ENCODE data around the gene GAB2. TPM values are rescaled to one million over a fixed set of nuclear protein-coding genes. Genes with fewer than 3 reads are reported as not detected.

Gene GAB2
- total and polyA plus RNA-seq, 9 donors = 30.9 to 64.6 (median 42.9) TPM

DNA sequence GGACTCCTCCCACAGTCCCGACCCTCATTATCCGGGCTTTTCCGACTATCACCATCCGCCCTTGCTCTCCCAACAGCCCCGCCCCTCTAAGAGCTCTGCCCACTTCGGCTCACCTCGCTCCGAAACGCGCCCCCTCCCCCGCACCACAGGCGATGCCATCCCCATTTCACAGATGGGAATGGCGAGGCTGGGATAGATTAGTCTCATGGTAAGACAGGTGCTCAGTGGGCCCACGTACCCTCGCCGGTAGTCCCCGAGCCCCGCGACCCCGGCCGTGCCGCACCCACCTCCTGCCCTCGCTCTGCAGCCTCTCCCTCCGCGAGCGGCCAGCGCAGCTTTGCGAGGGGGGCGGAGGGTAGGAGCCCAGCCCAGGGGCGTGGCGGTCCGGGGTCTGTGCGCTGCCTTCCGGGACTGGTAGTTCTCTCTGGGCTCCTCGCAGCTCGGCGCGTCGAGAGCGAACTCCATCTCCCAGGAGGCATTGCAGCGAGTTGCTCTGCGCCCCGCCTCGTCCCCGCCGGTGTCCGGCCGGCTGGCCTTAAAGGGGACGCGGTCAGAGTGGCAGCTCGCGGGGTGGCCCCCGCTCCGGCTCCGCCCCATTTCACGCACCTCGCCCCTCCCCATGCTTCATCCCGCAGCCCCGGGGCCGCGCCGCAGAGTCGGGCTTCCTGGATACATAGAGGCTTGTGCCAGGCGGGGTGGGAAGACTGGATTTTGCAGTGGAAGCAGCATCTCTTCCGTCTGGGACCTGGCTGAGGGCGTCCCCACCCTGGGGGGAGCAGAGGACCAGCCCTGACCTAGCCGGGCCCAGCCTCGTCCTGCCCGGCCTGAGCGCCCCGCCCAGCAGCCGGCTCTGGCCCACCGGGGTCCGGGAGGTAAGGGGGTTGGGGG lies 229.1 kb downstream of the GAB2 start, which contains the start of the genes KCTD21 and USP35:
Gene KCTD21 (minus strand): TSS at position 341 of the 888 bp plus-strand sequence. CDS start 14,072 bp downstream, outside the sequence.
Gene USP35 (plus strand): TSS at position 634 of the 888 bp plus-strand sequence. CDS start 7,327 bp downstream, outside the sequence.
- WGBS, 3 donors = 1% methylated on average over 63 to 74 of the region's 74 CpGs

GRCh38 chr11:78187366-78188285 lies 230.0 kb downstream of the GAB2 start:
- no peak for DNase-seq
- H3K27ac ChIP-seq = peak overlapping the region; percentile 65 to 66

More for the DNA sequence above, 229.1 kb downstream of the GAB2 start, which contains the start of the genes KCTD21 and USP35:
- no peaks in the 10 kb centered on the region for H3K36me3 ChIP-seq
- TF ChIP-seq EP300 (IDR thresholded peaks at IDR 0.05) = peak; percentile 29
- TF ChIP-seq, protein P1, sequence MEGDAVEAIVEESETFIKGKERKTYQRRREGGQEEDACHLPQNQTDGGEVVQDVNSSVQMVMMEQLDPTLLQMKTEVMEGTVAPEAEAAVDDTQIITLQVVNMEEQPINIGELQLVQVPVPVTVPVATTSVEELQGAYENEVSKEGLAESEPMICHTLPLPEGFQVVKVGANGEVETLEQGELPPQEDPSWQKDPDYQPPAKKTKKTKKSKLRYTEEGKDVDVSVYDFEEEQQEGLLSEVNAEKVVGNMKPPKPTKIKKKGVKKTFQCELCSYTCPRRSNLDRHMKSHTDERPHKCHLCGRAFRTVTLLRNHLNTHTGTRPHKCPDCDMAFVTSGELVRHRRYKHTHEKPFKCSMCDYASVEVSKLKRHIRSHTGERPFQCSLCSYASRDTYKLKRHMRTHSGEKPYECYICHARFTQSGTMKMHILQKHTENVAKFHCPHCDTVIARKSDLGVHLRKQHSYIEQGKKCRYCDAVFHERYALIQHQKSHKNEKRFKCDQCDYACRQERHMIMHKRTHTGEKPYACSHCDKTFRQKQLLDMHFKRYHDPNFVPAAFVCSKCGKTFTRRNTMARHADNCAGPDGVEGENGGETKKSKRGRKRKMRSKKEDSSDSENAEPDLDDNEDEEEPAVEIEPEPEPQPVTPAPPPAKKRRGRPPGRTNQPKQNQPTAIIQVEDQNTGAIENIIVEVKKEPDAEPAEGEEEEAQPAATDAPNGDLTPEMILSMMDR (IDR thresholded peaks at IDR 0.05) = no peak
- peak; percentile 76 for TF ChIP-seq POLR2A (IDR thresholded peaks at IDR 0.05)
- H3K4me3 ChIP-seq = peak within 1 kb of the TSS; percentile 87
- H3K27me3 ChIP-seq = no peaks in the 10 kb centered on the region
- DNase-seq = peak; percentile 96 to 97 (median 96)
- peak within 1 kb of the TSS; percentile 65 to 66 for H3K27ac ChIP-seq
- no peaks in the 10 kb centered on the region for H3K9me3 ChIP-seq
- intact Hi-C loops (cut with DNase I) = no loop called here
- peaks cover 27% of the 10 kb centered on the region for H3K4me1 ChIP-seq (ENCODE audit: insufficient read depth)

GRCh38 chr11:78181185-78181584 lies 236.4 kb downstream of the GAB2 start:
- no peaks in the 10 kb centered on the region for H3K27me3 ChIP-seq
- TF ChIP-seq, protein P1 (IDR thresholded peaks at IDR 0.05) = no peak
- no peak for TF ChIP-seq EP300 (IDR thresholded peaks at IDR 0.05)
- no peak for TF ChIP-seq POLR2A (IDR thresholded peaks at IDR 0.05)
- WGBS, 3 donors = 82 to 86% (median 85%) methylated on average over 2 of the region's 2 CpGs
- no peak overlapping the region for H3K27ac ChIP-seq
- no peaks in the 10 kb centered on the region for H3K9me3 ChIP-seq
- H3K36me3 ChIP-seq = no peaks in the 10 kb centered on the region
- peaks cover 3% of the 10 kb centered on the region for H3K4me1 ChIP-seq (ENCODE audit: insufficient read depth)
- intact Hi-C loops (cut with DNase I) = no loop called here
- H3K4me3 ChIP-seq = no peak overlapping the region
- DNase-seq = no peak

More at GRCh38 chr11:78187366-78188285, 230.0 kb downstream of the GAB2 start:
- H3K9me3 ChIP-seq = no peaks in the 10 kb centered on the region
- no peak for TF ChIP-seq EP300 (IDR thresholded peaks at IDR 0.05)
- TF ChIP-seq, protein P1 (IDR thresholded peaks at IDR 0.05) = no peak
- TF ChIP-seq POLR2A (IDR thresholded peaks at IDR 0.05) = no peak
- intact Hi-C loops (cut with DNase I) = no loop called here
- H3K4me3 ChIP-seq = peak overlapping the region; percentile 87
- no peaks in the 10 kb centered on the region for H3K36me3 ChIP-seq
- peaks cover 23% of the 10 kb centered on the region for H3K4me1 ChIP-seq (ENCODE audit: insufficient read depth)
- WGBS, 3 donors = 7 to 10% (median 7%) methylated on average over 31 of the region's 31 CpGs
- no peaks in the 10 kb centered on the region for H3K27me3 ChIP-seq

DNA sequence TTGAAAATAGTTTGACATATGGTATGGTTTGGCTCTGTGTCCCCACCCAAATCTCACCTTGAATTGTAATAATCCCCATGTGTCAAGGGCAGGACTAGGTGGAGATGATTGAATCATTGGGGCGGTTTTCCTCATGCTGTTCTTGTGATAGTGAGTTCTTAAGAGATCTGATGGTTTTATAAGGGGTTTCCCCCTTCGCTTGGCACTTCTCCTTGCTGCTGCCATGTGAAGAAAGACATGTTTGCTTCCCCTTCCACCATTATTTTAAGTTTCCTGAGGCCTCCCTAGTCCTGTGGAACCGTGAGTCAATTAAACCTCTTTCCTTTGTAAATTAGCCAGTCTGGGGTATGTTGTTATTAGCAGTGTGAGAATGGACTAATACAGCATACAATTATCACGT lies 236.9 kb downstream of the GAB2 start:
- intact Hi-C loops (cut with DNase I) = no loop called here
- WGBS, 3 donors = 93 to 96% (median 95%) methylated on average over 4 of the region's 4 CpGs
- peak in 1 of 5 donors; percentile 1 for DNase-seq
- Histone ChIP-seq H3K27me3 (no peaks in the 10 kb centered on the region), H3K27ac (no peak overlapping the region), H3K4me1 (ENCODE audit: insufficient read depth) (peaks cover 3% of the 10 kb centered on the region), H3K9me3 (no peaks in the 10 kb centered on the region), H3K4me3 (no peak overlapping the region), H3K36me3 (no peaks in the 10 kb centered on the region)
- TF ChIP-seq, protein P1 (IDR thresholded peaks at IDR 0.05) = no peak
- TF ChIP-seq EP300 (IDR thresholded peaks at IDR 0.05) (no peak), POLR2A (IDR thresholded peaks at IDR 0.05) (no peak)
